ENCODE results near the gene EZH2. TPM values are rescaled to one million over a fixed set of nuclear protein-coding genes. Genes with fewer than 3 reads are reported as not detected.

EZH2 gene
- total RNA-seq, 1 experiment from 2014 or later: 30.5 TPM

- no TSS peak for BruUV-seq (replicated peaks)
- DNase-seq: no peak
- H3K4me1 ChIP-seq (ENCODE audit: insufficient read depth, low read length): no peaks in the 10 kb centered on the region
- H2AFZ ChIP-seq (ENCODE audit: low read length): no peak overlapping the region
- no peak for ATAC-seq
- H3K79me2 ChIP-seq (ENCODE audit: low read length): no peaks in the 10 kb centered on the region
- CTCF ChIA-PET: no interaction called here
- H3K4me2 ChIP-seq (ENCODE audit: low read length): no peak overlapping the region
- no peaks in the 10 kb centered on the region for H3F3A ChIP-seq (ENCODE audit: low read length, unreplicated experiment)
- H4K20me1 ChIP-seq (ENCODE audit: low read length): no peaks in the 10 kb centered on the region
- no peak overlapping the region for H3K4me3 ChIP-seq (ENCODE audit: low read length)
- no peak for TF ChIP-seq CTCF (conservative IDR thresholded peaks at IDR 0.05; ENCODE audit: low read depth, low read length)
- no peak for TF ChIP-seq EZH2 (IDR thresholded peaks at IDR 0.05; ENCODE audit: low read length, unreplicated experiment)
- TF ChIP-seq EZH2phosphoT487 (IDR thresholded peaks at IDR 0.05; ENCODE audit: borderline replicate concordance, low read length): no peak
- intact Hi-C loops (cut with micrococcal nuclease): no loop called here
- H3K9me3 ChIP-seq (ENCODE audit: low read length): no peaks in the 10 kb centered on the region; the same call in 1 of the 2 replicates
- no peak overlapping the region for H3K9ac ChIP-seq (ENCODE audit: low read length)
- no peaks in the 10 kb centered on the region for H3K9me2 ChIP-seq (replicated peaks; ENCODE audit: low read length)
- POLR2A ChIA-PET (ENCODE audit: unreplicated experiment): no interaction called here
- H3K27me3 ChIP-seq (ENCODE audit: low read length): no peaks in the 10 kb centered on the region
- no peak overlapping the region for H3K27ac ChIP-seq (ENCODE audit: low read length)
- peaks cover 58% of the 10 kb centered on the region for H3K36me3 ChIP-seq (ENCODE audit: low read depth, low read length)
These were observed 93.9 kb downstream of the EZH2 start for GRCh38 chr7:148790131-148790726.

- Histone ChIP-seq H3K9me3 (ENCODE audit: low read length) (no peaks in the 10 kb centered on the region; the same call in 1 of the 2 replicates), H3K27ac (ENCODE audit: low read length) (no peak overlapping the region), H3K4me2 (ENCODE audit: low read length) (no peak overlapping the region), H3K79me2 (ENCODE audit: low read length) (no peaks in the 10 kb centered on the region), H4K20me1 (ENCODE audit: low read length) (no peaks in the 10 kb centered on the region), H3K36me3 (ENCODE audit: low read depth, low read length) (peaks cover 59% of the 10 kb centered on the region), H3K9me2 (replicated peaks; ENCODE audit: low read length) (no peaks in the 10 kb centered on the region), H3K27me3 (ENCODE audit: low read length) (no peaks in the 10 kb centered on the region), H3K4me3 (ENCODE audit: low read length) (no peak overlapping the region), H3F3A (ENCODE audit: low read length, unreplicated experiment) (no peaks in the 10 kb centered on the region), H3K9ac (ENCODE audit: low read length) (no peak overlapping the region), H3K4me1 (ENCODE audit: insufficient read depth, low read length) (no peaks in the 10 kb centered on the region), H2AFZ (ENCODE audit: low read length) (no peak overlapping the region)
- ChIA-PET CTCF (no interaction called here), POLR2A (ENCODE audit: unreplicated experiment) (no interaction called here)
- BruUV-seq (replicated peaks): no TSS peak
- ATAC-seq (no peak), DNase-seq (no peak)
- intact Hi-C loops (cut with micrococcal nuclease): no loop called here
- TF ChIP-seq EZH2 (IDR thresholded peaks at IDR 0.05; ENCODE audit: low read length, unreplicated experiment) (no peak), CTCF (conservative IDR thresholded peaks at IDR 0.05; ENCODE audit: low read depth, low read length) (no peak), EZH2phosphoT487 (IDR thresholded peaks at IDR 0.05; ENCODE audit: borderline replicate concordance, low read length) (no peak)
These were observed 94.9 kb downstream of the EZH2 start for GRCh38 chr7:148789220-148789619.

GRCh38 chr7:148787571-148788295 lies 96.4 kb downstream of the EZH2 start:
- H3K9me3 ChIP-seq (ENCODE audit: low read length): no peaks in the 10 kb centered on the region
- ChIA-PET CTCF (no interaction called here), POLR2A (ENCODE audit: unreplicated experiment) (no interaction called here)
- no peak for ATAC-seq
- intact Hi-C loops (cut with micrococcal nuclease): no loop called here
- H3K4me1 ChIP-seq (ENCODE audit: insufficient read depth, low read length): no peaks in the 10 kb centered on the region
- H3K4me3 ChIP-seq (ENCODE audit: low read length): no peak overlapping the region
- H3K9me2 ChIP-seq (replicated peaks; ENCODE audit: low read length): no peaks in the 10 kb centered on the region
- no TSS peak for BruUV-seq (replicated peaks)
- no peak for DNase-seq
- H3K36me3 ChIP-seq (ENCODE audit: low read depth, low read length): peaks cover 49% of the 10 kb centered on the region
- H3F3A ChIP-seq (ENCODE audit: low read length, unreplicated experiment): no peaks in the 10 kb centered on the region
- H3K4me2 ChIP-seq (ENCODE audit: low read length): no peak overlapping the region
- no peak overlapping the region for H3K27ac ChIP-seq (ENCODE audit: low read length)
- no peak overlapping the region for H3K9ac ChIP-seq (ENCODE audit: low read length)
- H3K79me2 ChIP-seq (ENCODE audit: low read length): no peaks in the 10 kb centered on the region
- H4K20me1 ChIP-seq (ENCODE audit: low read length): no peaks in the 10 kb centered on the region
- no peak for TF ChIP-seq EZH2 (IDR thresholded peaks at IDR 0.05; ENCODE audit: low read length, unreplicated experiment)
- no peak for TF ChIP-seq CTCF (conservative IDR thresholded peaks at IDR 0.05; ENCODE audit: low read depth, low read length)
- TF ChIP-seq EZH2phosphoT487 (IDR thresholded peaks at IDR 0.05; ENCODE audit: borderline replicate concordance, low read length): no peak
- no peaks in the 10 kb centered on the region for H3K27me3 ChIP-seq (ENCODE audit: low read length)
- no peak overlapping the region for H2AFZ ChIP-seq (ENCODE audit: low read length)

Measured in PC-3 (cell line).